RWPE2 (cell line): ENCODE results near the gene RNF223.
"Not testable (repeated sequence)": the region's sequence is repeated elsewhere in the genome, so short reads cannot be mapped to it uniquely, and the experiment has no call there.

ENCODE experiments used
- ATAC-seq: fragments of 200-7000 bp; cut with Tn5 transposase; 3 replicates; pipeline ENCODE4 v1.9.1; 2021; ENCODE audit warnings: low read depth
- DNase-seq: peaks from one replicate; pipeline ENCODE4 v3.0.0-alpha.2; 2020; ENCODE audit warnings: low spot score
- H3K27ac ChIP-seq: fragments of 450-650 bp; 2 replicates; pipeline ENCODE4 v1.5.1; 2017; ENCODE audit warnings: mild to moderate bottlenecking; ENCODE audit not compliant: poor library complexity, severe bottlenecking
- H3K27me3 ChIP-seq: fragments of 250-450 bp; sonication (Bioruptor Pico); 2 replicates; pipeline ENCODE4 v1.5.1; 2021; ENCODE audit warnings: mild to moderate bottlenecking, moderate library complexity; ENCODE audit not compliant: insufficient read depth, poor library complexity, severe bottlenecking
- H3K36me3 ChIP-seq: fragments of 250-450 bp; sonication (Bioruptor Pico); 2 replicates; pipeline ENCODE4 v1.5.1; 2020; ENCODE audit warnings: low read depth, mild to moderate bottlenecking, moderate library complexity
- H3K4me1 ChIP-seq: fragments of 250-450 bp; sonication (Bioruptor Pico); 2 replicates; pipeline ENCODE4 v1.5.1; 2021; ENCODE audit warnings: mild to moderate bottlenecking, moderate library complexity; ENCODE audit not compliant: insufficient read depth, poor library complexity, severe bottlenecking
- H3K4me3 ChIP-seq: fragments of 250-450 bp; sonication (Bioruptor Pico); 2 replicates; pipeline ENCODE4 v1.5.1; 2021; ENCODE audit warnings: mild to moderate bottlenecking, moderate library complexity; ENCODE audit not compliant: severe bottlenecking
- H3K9me3 ChIP-seq: fragments of 250-450 bp; sonication (Bioruptor Pico); 2 replicates; pipeline ENCODE4 v1.5.1; 2021; ENCODE audit warnings: mild to moderate bottlenecking, moderate library complexity; ENCODE audit not compliant: severe bottlenecking
- CTCF ChIP-seq: fragments of 450-650 bp; IDR thresholded peaks from one replicate; pipeline ENCODE4 v1.5.1; 2017; ENCODE audit warnings: mild to moderate bottlenecking, moderate library complexity; ENCODE audit not compliant: poor library complexity, severe bottlenecking

The RNF223 gene

DNA sequence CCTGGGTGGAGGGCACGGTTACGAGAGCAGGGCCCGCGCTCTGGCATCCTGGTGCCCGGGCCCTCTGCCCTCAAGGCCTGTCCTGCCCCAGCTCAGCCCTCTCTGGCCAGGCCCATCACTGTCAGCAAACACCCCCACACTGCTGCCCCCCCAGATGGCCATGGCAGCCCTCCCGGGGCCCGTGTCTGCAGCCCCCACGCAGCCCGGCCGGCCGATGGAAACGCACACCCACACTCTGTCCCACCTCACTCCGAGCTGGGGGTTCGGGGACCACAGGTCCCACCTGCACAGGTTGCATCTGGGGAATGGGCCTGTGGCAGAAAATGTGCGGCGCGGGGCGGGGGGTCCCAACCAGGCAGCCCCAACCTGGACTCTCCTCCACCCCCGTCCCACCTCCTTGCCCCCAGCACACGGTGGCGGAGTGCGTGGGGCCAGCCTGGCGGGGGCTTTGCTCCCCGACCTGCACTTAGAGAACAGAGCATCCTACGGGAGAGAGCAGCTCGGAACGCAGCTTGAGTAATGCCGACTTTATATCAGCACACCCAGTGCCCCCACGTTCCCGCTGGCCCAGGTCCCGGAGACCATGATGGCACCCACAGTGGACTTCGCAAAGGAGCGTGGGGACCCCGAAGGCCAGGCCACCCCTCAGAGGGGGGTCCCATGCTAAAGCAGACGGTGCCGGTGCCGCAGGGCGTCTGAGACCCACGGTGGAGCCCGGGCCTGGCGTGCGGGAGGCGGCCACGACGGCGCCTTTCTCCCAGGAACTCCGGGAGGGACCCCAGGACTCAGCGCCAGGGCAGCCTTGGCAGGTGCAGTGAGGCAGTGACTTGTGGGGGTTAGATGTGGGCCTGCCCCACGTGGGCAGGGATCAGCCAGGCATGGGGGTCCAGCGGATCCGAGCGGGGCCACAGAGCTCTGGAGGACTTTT lies 7.5 kb upstream of the RNF223 start:
- Histone ChIP-seq H3K4me3 (no peak overlapping the region), H3K9me3 (no peaks in the 10 kb centered on the region), H3K36me3 (no peaks in the 10 kb centered on the region), H3K4me1 (peaks cover 9% of the 10 kb centered on the region), H3K27me3 (no peaks in the 10 kb centered on the region), H3K27ac (no peak overlapping the region)
- DNase-seq (no peak), ATAC-seq (no peak)
- TF ChIP-seq CTCF, result no peak

DNA sequence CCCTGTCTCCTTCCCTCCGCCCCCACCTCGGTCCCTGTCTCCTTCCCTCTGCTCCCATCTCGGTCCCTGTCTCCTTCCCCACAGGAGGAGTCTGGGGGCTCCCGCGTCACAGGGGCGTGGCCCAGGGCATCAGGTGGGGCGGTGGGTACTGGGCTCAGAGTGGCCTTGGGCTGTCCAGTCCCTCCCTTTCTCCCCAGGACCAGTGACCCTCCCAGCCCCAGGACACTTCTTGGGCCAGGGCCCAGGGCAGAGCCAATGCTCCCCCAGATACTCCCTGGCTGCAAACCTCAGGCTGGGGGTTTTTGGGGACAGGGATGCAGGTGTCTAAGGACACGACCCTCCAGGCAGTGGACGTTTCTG lies 6.8 kb upstream of the RNF223 start:
- H3K4me1 ChIP-seq, result peaks cover 9% of the 10 kb centered on the region
- DNase-seq, result no peak
- no peak for TF ChIP-seq CTCF

DNA sequence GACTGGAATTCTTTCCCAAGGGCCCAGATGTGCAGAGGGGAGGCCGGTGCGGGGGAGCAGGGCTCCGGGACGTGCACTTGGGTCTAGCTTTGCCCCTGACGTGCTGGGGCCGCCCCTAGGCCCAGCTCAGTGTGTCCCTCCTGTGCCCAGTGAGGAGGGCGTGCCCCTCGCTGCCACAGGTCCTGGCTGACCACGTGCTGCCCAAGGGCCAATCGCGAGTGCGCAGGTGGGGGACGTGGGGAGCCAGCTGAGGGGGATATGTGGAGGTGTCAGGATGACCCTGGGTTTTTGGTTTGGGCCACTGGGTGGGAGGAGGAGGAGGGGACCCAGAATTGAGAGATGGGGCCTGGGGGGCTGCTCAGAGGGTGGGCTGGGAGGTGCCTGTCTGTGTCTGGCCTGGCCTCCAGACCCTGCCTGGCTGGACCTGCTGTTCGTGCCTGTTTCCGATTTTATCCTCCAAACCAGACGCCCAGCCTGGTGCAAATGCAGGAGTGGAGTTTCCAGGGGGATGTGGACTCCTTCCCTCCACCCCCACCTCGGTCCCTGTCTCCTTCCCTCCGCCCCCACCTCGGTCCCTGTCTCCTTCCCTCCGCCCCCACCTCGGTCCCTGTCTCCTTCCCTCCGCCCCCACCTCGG lies 6.1 kb upstream of the RNF223 start:
- Histone ChIP-seq H3K4me3 (no peak overlapping the region), H3K36me3 (no peaks in the 10 kb centered on the region), H3K27me3 (no peaks in the 10 kb centered on the region), H3K27ac (peak overlapping the region; percentile 78), H3K4me1 (peaks cover 9% of the 10 kb centered on the region), H3K9me3 (no peaks in the 10 kb centered on the region)
- DNase-seq, result peak; percentile 75
- peak; percentile 61 for ATAC-seq
- no peak for TF ChIP-seq CTCF

More for the DNA sequence above, 6.8 kb upstream of the RNF223 start:
- H3K4me3 ChIP-seq, result no peak overlapping the region
- ATAC-seq, result no peak
- H3K27ac ChIP-seq, result no peak overlapping the region
- no peaks in the 10 kb centered on the region for H3K36me3 ChIP-seq
- no peaks in the 10 kb centered on the region for H3K9me3 ChIP-seq
- H3K27me3 ChIP-seq, result no peaks in the 10 kb centered on the region

DNA sequence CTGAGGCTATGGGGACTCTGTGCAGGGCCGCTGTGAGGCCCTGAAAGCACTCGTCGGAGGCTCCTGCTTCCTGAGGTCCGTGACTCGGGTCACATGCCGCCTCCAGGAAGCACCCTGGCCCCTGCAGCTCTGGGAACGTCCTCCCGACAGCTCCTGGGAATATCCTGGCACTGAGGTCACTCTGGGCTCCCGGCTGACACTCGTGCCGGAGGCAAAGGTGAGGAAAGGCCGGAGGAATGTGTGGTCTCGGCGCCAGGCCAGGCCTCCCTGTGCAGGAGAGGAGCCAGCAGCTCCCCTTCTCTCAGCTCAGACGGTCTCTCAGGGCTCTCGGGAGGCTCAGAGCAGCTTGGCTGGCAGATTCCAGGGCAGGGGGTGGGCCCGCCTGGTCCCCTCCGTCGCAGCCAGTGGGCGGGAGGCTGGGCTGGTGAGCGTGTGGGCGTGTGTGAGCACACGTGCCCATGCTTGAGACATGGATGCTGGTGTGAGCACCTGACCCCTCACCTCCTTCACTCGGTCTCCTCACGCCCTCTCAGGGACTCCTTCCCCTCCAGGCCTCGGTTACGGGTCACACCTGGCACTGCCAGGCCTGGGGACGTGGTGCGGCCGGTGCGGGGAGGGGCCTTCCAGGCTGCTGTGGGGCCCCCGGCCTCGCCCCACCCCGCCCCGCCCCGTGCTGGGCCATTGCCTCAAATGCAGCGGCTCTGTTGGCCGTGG lies 5.5 kb upstream of the RNF223 start:
- Histone ChIP-seq H3K27me3 (no peaks in the 10 kb centered on the region), H3K36me3 (no peaks in the 10 kb centered on the region), H3K4me3 (no peak overlapping the region), H3K27ac (peak overlapping the region; percentile 78), H3K4me1 (peaks cover 9% of the 10 kb centered on the region), H3K9me3 (no peaks in the 10 kb centered on the region)
- ATAC-seq (peak; percentile 83), DNase-seq (peak; percentile 95)
- TF ChIP-seq CTCF, result no peak

- not testable (repeated sequence) for H3K9me3 ChIP-seq, ATAC-seq, H3K27me3 ChIP-seq, H3K4me3 ChIP-seq, DNase-seq, H3K36me3 ChIP-seq, H3K27ac ChIP-seq
- H3K4me1 ChIP-seq, result peaks cover 19% of the 10 kb centered on the region
Observed at GRCh38 chr1:1077396-1077795, 3.3 kb upstream of the RNF223 start.
